Stimulated activated CD4-positive, alpha-beta T cell treated with anti-CD3 and anti-CD28 coated beads, Interleukin-2, amount 100 ng/mL, for 4 hours (primary cell): ENCODE data around the gene RAB44.
"Not testable (repeated sequence)": the region's sequence is repeated elsewhere in the genome, so short reads cannot be mapped to it uniquely, and the experiment has no call there.

Experiments
- DNase-seq: peaks from one replicate; pipeline ENCODE4 v3.0.0-alpha.2; 2020; ENCODE audit warnings: low read depth

Gene RAB44

GRCh38 chr6:36685926-36686667, 11.5 kb upstream of the RAB44 start:
- DNase-seq = no peak

DNA sequence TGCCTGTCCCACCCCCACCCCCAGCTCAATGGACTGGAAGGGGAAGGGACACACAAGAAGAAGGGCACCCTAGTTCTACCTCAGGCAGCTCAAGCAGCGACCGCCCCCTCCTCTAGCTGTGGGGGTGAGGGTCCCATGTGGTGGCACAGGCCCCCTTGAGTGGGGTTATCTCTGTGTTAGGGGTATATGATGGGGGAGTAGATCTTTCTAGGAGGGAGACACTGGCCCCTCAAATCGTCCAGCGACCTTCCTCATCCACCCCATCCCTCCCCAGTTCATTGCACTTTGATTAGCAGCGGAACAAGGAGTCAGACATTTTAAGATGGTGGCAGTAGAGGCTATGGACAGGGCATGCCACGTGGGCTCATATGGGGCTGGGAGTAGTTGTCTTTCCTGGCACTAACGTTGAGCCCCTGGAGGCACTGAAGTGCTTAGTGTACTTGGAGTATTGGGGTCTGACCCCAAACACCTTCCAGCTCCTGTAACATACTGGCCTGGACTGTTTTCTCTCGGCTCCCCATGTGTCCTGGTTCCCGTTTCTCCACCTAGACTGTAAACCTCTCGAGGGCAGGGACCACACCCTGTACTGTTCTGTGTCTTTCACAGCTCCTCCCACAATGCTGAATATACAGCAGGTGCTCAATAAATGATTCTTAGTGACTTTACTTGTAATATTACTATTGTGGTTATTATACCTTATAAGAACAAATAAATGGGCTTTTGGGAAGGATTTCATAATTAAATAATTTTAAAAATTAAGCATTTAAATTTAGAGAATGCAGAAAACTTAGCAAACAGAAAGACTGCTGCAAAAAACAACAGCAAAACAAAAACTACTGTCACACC, 10.7 kb upstream of the RAB44 start:
- no peak for DNase-seq

DNA sequence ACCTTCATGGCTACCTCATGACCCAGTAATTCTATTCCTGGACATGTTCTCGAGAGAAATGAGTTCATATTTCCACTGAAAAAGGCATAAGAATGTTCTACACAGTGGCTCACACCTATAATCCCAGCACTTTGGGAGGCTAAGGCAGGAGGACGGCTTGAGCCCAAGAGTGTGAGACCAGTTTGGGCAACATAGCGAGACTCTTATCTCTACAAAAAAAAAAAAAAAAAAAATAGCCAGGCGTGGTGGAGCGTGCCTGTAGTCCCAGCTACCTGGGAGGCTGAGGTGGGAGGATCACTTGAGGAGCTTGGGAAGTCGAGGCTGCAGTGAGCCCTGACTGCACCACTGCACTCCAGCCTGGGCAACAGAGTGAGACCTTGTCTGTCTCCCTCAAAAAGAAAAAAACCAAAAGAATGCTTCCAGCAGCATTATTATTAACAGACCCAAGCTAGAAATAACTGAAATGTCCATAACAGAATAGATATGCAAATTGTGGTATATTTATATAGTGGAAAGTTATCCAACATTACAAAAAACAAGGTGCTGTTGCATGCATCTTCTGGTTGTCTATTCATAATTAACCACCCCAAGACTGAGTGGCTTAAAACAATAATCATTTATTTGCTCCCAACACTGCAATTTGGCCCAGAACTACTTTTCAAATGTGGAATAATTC, 9.4 kb upstream of the RAB44 start:
- DNase-seq = no peak

DNA sequence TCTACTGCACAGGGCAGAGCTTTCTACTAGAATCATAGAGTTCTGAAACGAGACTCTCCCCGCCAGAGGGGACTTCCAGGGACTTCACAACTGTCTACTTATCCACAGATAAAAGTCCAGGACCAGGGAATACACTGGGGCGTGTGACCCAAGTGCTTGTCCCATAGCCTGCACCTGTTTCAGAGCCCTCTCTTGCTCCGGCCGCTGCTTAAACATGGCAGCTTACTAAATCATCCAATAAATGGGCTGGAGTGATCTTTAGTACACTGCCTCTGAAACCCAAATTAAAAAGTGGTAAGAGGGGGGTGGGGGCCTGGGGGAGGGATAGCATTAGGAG, 8.9 kb upstream of the RAB44 start:
- DNase-seq = no peak

DNA sequence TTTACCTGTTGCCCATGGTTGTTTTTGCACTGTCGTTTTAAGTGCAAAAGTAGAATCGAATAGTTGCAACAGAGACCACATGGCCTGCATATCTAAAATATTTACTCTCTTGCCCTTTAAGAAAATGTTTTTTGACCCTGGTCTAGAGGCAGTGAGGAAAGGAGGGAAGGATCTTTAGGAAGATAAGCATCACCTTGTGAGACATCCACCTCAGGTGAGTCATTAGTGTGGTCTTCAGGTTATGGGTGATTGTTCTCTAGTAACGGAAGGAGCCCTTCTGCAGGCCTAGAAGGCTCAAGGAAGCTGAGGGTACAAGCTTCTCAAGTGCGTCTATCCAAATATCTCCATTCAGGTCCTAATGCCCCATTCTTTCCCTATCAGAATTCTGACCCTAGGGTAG, 6.6 kb upstream of the RAB44 start:
- DNase-seq = no peak

GRCh38 chr6:36691612-36692011, 6.0 kb upstream of the RAB44 start:
- DNase-seq = no peak

- no peak for DNase-seq
Measured at GRCh38 chr6:36692220-36692619, 5.4 kb upstream of the RAB44 start.

GRCh38 chr6:36692861-36693702, 4.5 kb upstream of the RAB44 start:
- DNase-seq = no peak

- no peak for DNase-seq
Measured at GRCh38 chr6:36694616-36695015, 3.0 kb upstream of the RAB44 start.

GRCh38 chr6:36695414-36695813, 2.2 kb upstream of the RAB44 start:
- DNase-seq = no peak

GRCh38 chr6:36698196-36698595, 570 bp downstream of the RAB44 start:
- no peak for DNase-seq

GRCh38 chr6:36698871-36699271, 1.2 kb downstream of the RAB44 start:
- no peak for DNase-seq

GRCh38 chr6:36699348-36699747, 1.7 kb downstream of the RAB44 start:
- no peak for DNase-seq

DNA sequence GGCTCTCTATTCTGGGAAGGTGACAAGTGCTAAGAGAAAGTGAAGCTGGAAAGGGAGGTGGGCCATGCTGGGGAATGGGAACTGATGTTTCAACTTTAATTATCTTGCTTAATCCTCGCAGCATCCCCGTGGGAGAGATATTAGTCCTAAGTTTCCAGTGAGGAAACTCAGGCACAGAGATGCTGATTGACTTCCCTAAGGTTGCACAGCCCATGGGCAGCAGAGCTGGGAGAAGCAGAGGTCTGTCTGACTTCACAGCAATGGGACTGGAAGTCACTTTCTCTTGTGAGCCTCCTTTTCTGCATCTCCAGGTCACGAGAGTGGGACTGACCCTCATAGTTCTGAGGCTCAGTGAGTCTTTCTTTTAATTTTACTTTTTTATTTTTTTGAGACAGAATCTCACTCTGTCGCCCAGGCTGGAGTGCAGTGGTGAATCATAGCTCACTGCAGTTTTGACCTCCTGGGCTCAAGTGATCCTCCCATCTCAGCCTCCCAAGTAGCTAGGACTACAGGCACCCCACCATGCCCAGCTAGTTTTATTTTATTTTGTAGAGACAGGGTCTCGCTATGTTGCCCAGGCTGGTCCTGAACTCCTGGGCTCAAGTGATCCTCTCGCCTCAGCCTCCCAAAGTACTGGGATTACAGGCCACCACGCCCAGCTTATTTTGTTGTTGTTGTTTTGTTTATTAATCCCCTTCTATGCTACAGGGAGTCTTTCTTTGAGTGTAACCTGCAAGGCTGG, 2.6 kb downstream of the RAB44 start:
- DNase-seq = no peak

DNA sequence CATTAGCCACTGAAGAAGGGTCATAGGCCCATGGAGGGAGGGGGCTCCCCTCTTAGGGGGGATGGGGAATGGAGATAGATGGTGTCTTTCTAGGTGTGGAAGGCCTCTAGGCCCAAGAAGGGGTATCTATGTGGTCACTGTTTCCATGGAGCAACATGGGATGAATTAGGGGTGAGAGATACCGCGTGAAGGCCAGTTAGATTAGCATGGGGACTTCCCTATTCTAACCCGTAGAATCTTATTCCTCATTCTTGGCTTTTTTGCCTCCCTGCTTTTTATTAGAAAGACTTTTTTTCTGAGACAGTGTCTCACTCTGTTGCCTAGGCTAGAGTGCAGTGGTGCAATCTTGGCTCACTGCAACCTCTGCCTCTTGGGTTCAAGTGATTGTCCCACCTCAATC, 3.2 kb downstream of the RAB44 start:
- no peak for DNase-seq

DNA sequence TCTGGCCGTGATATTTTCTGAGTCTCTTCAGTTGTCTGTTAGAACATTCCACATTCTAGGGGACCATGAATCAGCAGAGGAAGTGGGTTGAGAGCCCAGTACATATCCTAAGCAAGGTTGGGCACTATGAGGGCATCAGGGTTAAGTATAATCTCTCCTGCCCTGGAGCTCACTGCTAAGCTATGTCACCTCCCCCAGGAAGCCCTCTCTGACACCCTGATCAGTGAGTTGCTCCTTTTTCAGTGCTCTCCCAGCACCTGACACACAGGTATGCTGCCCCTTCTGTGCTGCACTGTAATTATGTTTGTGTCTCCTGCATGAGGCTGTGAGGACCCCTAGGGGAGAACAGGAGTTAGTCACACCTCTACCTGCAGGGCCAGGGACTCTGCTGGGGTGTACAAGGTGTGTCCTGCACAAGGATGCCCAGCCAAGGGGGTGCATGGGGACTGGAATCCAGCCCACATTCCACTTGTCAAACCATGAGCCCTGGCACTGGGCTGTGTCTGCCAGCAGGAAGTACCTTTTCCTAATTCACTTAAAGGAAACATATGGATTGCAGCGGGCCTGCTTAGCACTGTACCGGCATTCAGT, 3.9 kb downstream of the RAB44 start:
- no peak for DNase-seq

DNA sequence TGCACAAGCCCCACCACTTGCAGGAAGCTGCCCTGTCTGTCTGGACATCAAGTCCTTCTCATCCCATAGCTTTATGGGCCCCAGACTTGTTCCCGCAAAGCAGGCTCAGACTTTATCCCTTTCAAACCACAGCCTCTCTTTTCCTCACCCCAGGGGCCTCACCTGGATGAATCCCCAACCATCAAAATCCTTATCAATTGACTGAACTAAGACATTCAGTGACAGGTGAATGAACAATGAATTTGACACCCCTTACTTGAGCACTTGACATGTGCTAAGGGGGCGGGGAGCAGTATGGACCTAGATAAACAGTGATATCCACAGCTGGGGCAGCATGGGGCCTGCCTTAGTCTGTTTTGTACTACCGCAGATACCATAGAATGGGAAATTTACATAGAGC, 5.0 kb downstream of the RAB44 start:
- DNase-seq = no peak

DNA sequence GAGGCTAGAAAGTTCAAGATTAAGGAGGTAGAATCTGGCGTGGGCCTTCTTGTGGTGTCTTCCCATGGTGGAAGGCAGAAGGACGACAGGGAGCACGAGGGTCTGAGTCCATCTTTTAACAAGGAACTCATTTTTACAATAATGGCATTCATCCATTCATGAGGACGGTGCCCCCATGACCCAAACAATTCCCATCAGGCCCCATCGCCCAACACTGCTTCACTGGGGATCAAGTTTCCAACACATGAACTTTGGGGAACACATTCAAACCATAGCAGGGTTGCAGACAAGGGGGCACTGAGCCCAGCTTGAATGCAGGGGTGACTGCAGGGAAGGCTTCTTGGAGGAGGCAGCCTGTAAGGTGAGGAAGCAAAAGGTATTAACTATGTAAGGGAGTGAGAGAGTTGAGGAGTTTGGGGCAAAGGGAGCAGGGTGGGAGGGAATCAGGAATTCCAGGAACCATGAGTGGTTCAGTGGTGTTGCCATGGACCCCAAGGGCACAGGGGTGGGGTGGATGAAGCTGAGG, 5.5 kb downstream of the RAB44 start:
- no peak for DNase-seq

DNA sequence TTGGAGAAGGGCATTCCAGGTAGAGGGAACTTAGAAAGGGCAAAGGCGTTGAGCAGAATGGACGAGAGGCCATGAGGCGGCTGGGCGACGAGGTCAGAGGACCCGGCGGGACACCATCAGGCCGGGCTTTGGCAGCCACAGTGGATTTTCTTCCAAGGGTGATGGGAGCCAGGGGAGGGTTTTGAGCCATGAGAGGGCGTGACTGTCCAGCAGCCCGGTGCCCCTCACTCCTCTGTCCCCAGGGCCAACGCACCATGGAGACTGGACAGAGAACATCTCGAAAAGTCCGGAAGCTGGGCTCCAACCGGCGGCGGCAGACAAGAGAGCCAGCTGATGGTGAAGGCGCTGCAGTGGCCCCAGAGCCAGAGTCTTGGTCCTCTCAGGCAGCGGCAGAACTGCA, 6.4 kb downstream of the RAB44 start:
- DNase-seq = no peak

DNA sequence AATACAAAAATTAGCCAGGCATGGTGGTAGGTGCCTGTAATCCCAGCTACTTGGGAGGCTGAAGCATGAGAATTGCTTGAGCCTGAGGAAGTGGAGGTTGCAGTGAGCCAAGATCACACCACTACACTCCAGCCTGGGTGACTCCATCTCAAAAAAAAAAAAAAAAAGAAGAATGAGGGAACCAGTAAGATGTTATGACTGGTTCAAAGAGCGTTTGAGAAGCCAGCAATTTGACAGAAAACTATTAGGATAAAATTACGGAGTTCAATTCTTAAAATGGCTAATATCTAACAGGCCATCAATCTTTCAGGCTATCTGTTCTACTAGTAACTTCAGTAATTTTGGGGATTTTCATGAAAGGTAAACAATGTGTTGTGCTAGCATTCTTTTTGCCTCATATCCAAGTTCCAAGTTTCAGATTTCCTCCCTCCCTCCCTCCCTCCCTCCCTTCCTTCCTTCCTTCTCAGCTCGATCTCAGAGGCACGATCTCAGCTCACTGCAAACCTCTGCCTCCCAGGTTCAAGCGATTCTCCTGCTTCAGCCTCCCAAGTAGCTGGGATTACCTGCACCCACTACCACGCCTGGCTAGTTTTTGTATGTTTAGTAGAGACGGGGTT, 7.4 kb downstream of the RAB44 start:
- DNase-seq = not testable (repeated sequence)
